Astrocyte (in vitro differentiated cells and primary cell): ENCODE results near the gene CCNK. TPM values are rescaled to one million over a fixed set of nuclear protein-coding genes. Genes with fewer than 3 reads are reported as not detected.

Experiments used
- DNase-seq: peaks from one replicate; pipeline ENCODE4 v3.0.0-alpha.2; 2010; ENCODE audit warnings: low read depth
- FAIRE-seq: peaks from 2 replicates; lab custom pipeline; 2011; peaks lifted over from hg19 to GRCh38; lab: Jason Lieb, UNC
- H2AFZ ChIP-seq: 2 replicates; pipeline ENCODE4 v1.6.0; 2012; ENCODE audit warnings: low read depth, low read length, inconsistent platforms
- H3K27ac ChIP-seq: 2 replicates; pipeline ENCODE4 v1.5.1; 2011; ENCODE audit warnings: low read depth, low read length, inconsistent platforms
- H3K27me3 ChIP-seq: 2 replicates; pipeline ENCODE4 v1.6.0; 2011; ENCODE audit warnings: low read length, inconsistent platforms; ENCODE audit not compliant: insufficient read depth
- H3K36me3 ChIP-seq: 2 replicates; pipeline ENCODE4 v1.5.1; 2011; ENCODE audit warnings: low read length, inconsistent platforms; ENCODE audit not compliant: insufficient read depth
- H3K4me1 ChIP-seq: 2 replicates; pipeline ENCODE4 v1.5.1; 2011; ENCODE audit warnings: low read length, inconsistent platforms; ENCODE audit not compliant: insufficient read depth
- H3K4me2 ChIP-seq: 2 replicates; pipeline ENCODE4 v1.6.0; 2012; ENCODE audit warnings: low read length, inconsistent platforms
- H3K4me3 ChIP-seq: 2 replicates; pipeline ENCODE4 v1.5.1; 2011; ENCODE audit warnings: low read depth, mild to moderate bottlenecking, low read length, inconsistent platforms; ENCODE audit not compliant: insufficient read depth
- H3K79me2 ChIP-seq: 2 replicates; pipeline ENCODE4 v1.6.0; 2012; ENCODE audit warnings: mild to moderate bottlenecking, low read length, inconsistent platforms; ENCODE audit not compliant: insufficient read depth
- H3K9ac ChIP-seq: 2 replicates; pipeline ENCODE4 v1.6.0; 2012; ENCODE audit warnings: mild to moderate bottlenecking, low read length, inconsistent platforms
- H3K9me3 ChIP-seq: 2 replicates; pipeline ENCODE4 v1.5.1; 2012; ENCODE audit warnings: low read depth, mild to moderate bottlenecking, low read length, inconsistent platforms; ENCODE audit not compliant: insufficient read depth
- H4K20me1 ChIP-seq: 2 replicates; pipeline ENCODE4 v1.6.0; 2012; ENCODE audit warnings: low read length, inconsistent platforms; ENCODE audit not compliant: insufficient read depth
- H3K27ac Mint-ChIP-seq: one replicate; pipeline ENCODE4 v1.8.0; 2021; ENCODE audit warnings: mild to moderate bottlenecking, mixed read lengths; ENCODE audit not compliant: unreplicated experiment
- H3K27me3 Mint-ChIP-seq: one replicate; pipeline ENCODE4 v1.8.0; 2021; ENCODE audit warnings: low read depth, mixed read lengths; ENCODE audit not compliant: unreplicated experiment
- H3K36me3 Mint-ChIP-seq: one replicate; pipeline ENCODE4 v1.8.0; 2021; ENCODE audit warnings: low read depth, mixed read lengths; ENCODE audit not compliant: unreplicated experiment
- H3K4me1 Mint-ChIP-seq: one replicate; pipeline ENCODE4 v1.8.0; 2021; ENCODE audit warnings: low read depth, mixed read lengths; ENCODE audit not compliant: unreplicated experiment
- H3K4me3 Mint-ChIP-seq: one replicate; pipeline ENCODE4 v1.8.0; 2021; ENCODE audit warnings: mild to moderate bottlenecking, moderate library complexity, mixed read lengths; ENCODE audit not compliant: unreplicated experiment
- H3K9me3 Mint-ChIP-seq: one replicate; pipeline ENCODE4 v1.8.0; 2021; ENCODE audit warnings: mild to moderate bottlenecking, mixed read lengths; ENCODE audit not compliant: unreplicated experiment
- CTCF ChIP-seq: IDR thresholded peaks from 2 replicates; pipeline ENCODE4 v1.5.1; 2011; ENCODE audit warnings: low read depth, mild to moderate bottlenecking, inconsistent platforms, low read length, moderate library complexity; ENCODE audit not compliant: insufficient read depth
- EZH2 ChIP-seq: IDR thresholded peaks from 2 replicates; pipeline ENCODE4 v1.6.1; 2012; ENCODE audit warnings: mild to moderate bottlenecking, low read length, inconsistent platforms; ENCODE audit not compliant: insufficient read depth
- total RNA-seq: library from RNA; stranded (reverse); gene quantifications from 2 replicates; pipeline ENCODE4 v1.2.1, GENCODE V29; 2021

Gene CCNK
- total RNA-seq, 1 donor from 2014 or later, result 121 TPM

GRCh38 chr14:99524091-99524661 lies 43.0 kb downstream of the CCNK start:
- DNase-seq, result peak; percentile 56
- Histone ChIP-seq H4K20me1 (no peaks in the 10 kb centered on the region), H2AFZ (no peak overlapping the region), H3K36me3 (no peaks in the 10 kb centered on the region), H3K4me3 (no peak overlapping the region), H3K27ac (no peak overlapping the region), H3K27me3 (no peaks in the 10 kb centered on the region), H3K4me1 (peaks cover 32% of the 10 kb centered on the region), H3K79me2 (peaks cover 10% of the 10 kb centered on the region), H3K9ac (no peak overlapping the region), H3K4me2 (peak overlapping the region; percentile 37), H3K9me3 (no peaks in the 10 kb centered on the region)
- H3K4me1 Mint-ChIP-seq, result peaks cover 9% of the 10 kb centered on the region
- H3K9me3 Mint-ChIP-seq, result no peaks in the 10 kb centered on the region
- H3K27ac Mint-ChIP-seq, result peak overlapping the region; percentile 27
- TF ChIP-seq EZH2 (no peak), CTCF (no peak)
- H3K4me3 Mint-ChIP-seq, result no peak overlapping the region
- FAIRE-seq, result no peak
- no peaks in the 10 kb centered on the region for H3K27me3 Mint-ChIP-seq
- no peaks in the 10 kb centered on the region for H3K36me3 Mint-ChIP-seq

GRCh38 chr14:99524804-99525698 lies 43.8 kb downstream of the CCNK start:
- H3K4me2 ChIP-seq, result peak overlapping the region; percentile 37
- Mint-ChIP-seq H3K4me1 (peaks cover 9% of the 10 kb centered on the region), H3K9me3 (no peaks in the 10 kb centered on the region), H3K27me3 (no peaks in the 10 kb centered on the region), H3K27ac (no peak overlapping the region), H3K36me3 (no peaks in the 10 kb centered on the region), H3K4me3 (no peak overlapping the region)
- H3K27ac ChIP-seq, result peak overlapping the region; percentile 22
- H3K4me1 ChIP-seq, result peaks cover 34% of the 10 kb centered on the region
- no peaks in the 10 kb centered on the region for H3K9me3 ChIP-seq
- H3K79me2 ChIP-seq, result peaks cover 13% of the 10 kb centered on the region
- H3K36me3 ChIP-seq, result no peaks in the 10 kb centered on the region
- no peaks in the 10 kb centered on the region for H4K20me1 ChIP-seq
- DNase-seq (peak; percentile 54), FAIRE-seq (no peak)
- no peak overlapping the region for H3K4me3 ChIP-seq
- TF ChIP-seq EZH2 (no peak), CTCF (no peak)
- H3K27me3 ChIP-seq, result no peaks in the 10 kb centered on the region
- no peak overlapping the region for H2AFZ ChIP-seq
- H3K9ac ChIP-seq, result peak overlapping the region; percentile 3
